ENCODE measurements around the gene TMEM117.

TMEM117 gene

GRCh38 chr12:43835656-43836474, at the start of gene TMEM117:
Gene TMEM117 (plus strand): TSS chr12:43836081.
- DNase-seq (ENCODE audit: low spot score): peak; percentile 78

GRCh38 chr12:43786899-43787693, 48.8 kb upstream of the TMEM117 start:
- no peak for DNase-seq (ENCODE audit: low spot score)

GRCh38 chr12:43789941-43790340, 45.9 kb upstream of the TMEM117 start:
- no peak for DNase-seq (ENCODE audit: low spot score)

- no peak for DNase-seq (ENCODE audit: low spot score)
Measured at GRCh38 chr12:43795716-43796280, 40.1 kb upstream of the TMEM117 start.

- DNase-seq (ENCODE audit: low spot score): no peak
Measured at GRCh38 chr12:43797561-43798217, 38.2 kb upstream of the TMEM117 start.

- no peak for DNase-seq (ENCODE audit: low spot score)
Measured at GRCh38 chr12:43805149-43805859, 30.6 kb upstream of the TMEM117 start.

- peak; percentile 95 for DNase-seq (ENCODE audit: low spot score)
Measured at GRCh38 chr12:43805860-43806736, 29.8 kb upstream of the TMEM117 start, which contains the start of gene TWF1. Gene TWF1 (minus strand): TSS chr12:43806317. CDS start chr12:43806245, 72 bp downstream.

GRCh38 chr12:43806737-43807072, 29.2 kb upstream of the TMEM117 start:
- no peak for DNase-seq (ENCODE audit: low spot score)

- DNase-seq (ENCODE audit: low spot score): no peak
Measured at GRCh38 chr12:43807386-43807785, 28.5 kb upstream of the TMEM117 start.

GRCh38 chr12:43812057-43812456, 23.8 kb upstream of the TMEM117 start:
- no peak for DNase-seq (ENCODE audit: low spot score)

- DNase-seq (ENCODE audit: low spot score): no peak
Measured at GRCh38 chr12:43812926-43813325, 23.0 kb upstream of the TMEM117 start.

GRCh38 chr12:43815416-43815815, 20.5 kb upstream of the TMEM117 start:
- DNase-seq (ENCODE audit: low spot score): no peak

GRCh38 chr12:43816168-43816567, 19.7 kb upstream of the TMEM117 start:
- DNase-seq (ENCODE audit: low spot score): no peak

- DNase-seq (ENCODE audit: low spot score): no peak
Measured at GRCh38 chr12:43824207-43824775, 11.6 kb upstream of the TMEM117 start.

GRCh38 chr12:43826681-43827080, 9.2 kb upstream of the TMEM117 start:
- DNase-seq (ENCODE audit: low spot score): no peak

GRCh38 chr12:43827093-43827492, 8.8 kb upstream of the TMEM117 start:
- DNase-seq (ENCODE audit: low spot score): no peak

- no peak for DNase-seq (ENCODE audit: low spot score)
Measured at GRCh38 chr12:43832463-43833168, 3.3 kb upstream of the TMEM117 start.

- no peak for DNase-seq (ENCODE audit: low spot score)
Measured at GRCh38 chr12:43835264-43835655, 621 bp upstream of the TMEM117 start.

- DNase-seq (ENCODE audit: low spot score): no peak
Measured at GRCh38 chr12:43836475-43836989, 651 bp downstream of the TMEM117 start.

Data from iPS-NIHi11 (cell line).